RWPE1 (cell line): ENCODE measurements around the gene SUPT4H1.

Experiments
- CTCF ChIA-PET: fragments of 350-600 bp; sonication (Branson Sonifier 250); formaldehyde crosslinking; extraction: SDS; loops from one replicate; lab custom pipeline; 2021; lab: Yijun Ruan, JAX
- POLR2A ChIA-PET: fragments of 400-600 bp; formaldehyde crosslinking; extraction: SDS; loops from one replicate; lab custom pipeline; 2020; ENCODE audit warnings: antibody characterized with exemption; ENCODE audit not compliant: low non-redundant PET; lab: Yijun Ruan, JAX
- DNase-seq: peaks from one replicate; pipeline ENCODE4 v3.0.0; 2012; ENCODE audit warnings: low spot score
- H3K27ac ChIP-seq: fragments of 450-650 bp; 2 replicates; pipeline ENCODE4 v1.5.1; 2017
- CTCF ChIP-seq: fragments of 450-650 bp; conservative IDR thresholded peaks from 2 replicates; pipeline ENCODE4 v1.5.1; 2017; ENCODE audit warnings: low read depth, mild to moderate bottlenecking

The SUPT4H1 gene

DNA sequence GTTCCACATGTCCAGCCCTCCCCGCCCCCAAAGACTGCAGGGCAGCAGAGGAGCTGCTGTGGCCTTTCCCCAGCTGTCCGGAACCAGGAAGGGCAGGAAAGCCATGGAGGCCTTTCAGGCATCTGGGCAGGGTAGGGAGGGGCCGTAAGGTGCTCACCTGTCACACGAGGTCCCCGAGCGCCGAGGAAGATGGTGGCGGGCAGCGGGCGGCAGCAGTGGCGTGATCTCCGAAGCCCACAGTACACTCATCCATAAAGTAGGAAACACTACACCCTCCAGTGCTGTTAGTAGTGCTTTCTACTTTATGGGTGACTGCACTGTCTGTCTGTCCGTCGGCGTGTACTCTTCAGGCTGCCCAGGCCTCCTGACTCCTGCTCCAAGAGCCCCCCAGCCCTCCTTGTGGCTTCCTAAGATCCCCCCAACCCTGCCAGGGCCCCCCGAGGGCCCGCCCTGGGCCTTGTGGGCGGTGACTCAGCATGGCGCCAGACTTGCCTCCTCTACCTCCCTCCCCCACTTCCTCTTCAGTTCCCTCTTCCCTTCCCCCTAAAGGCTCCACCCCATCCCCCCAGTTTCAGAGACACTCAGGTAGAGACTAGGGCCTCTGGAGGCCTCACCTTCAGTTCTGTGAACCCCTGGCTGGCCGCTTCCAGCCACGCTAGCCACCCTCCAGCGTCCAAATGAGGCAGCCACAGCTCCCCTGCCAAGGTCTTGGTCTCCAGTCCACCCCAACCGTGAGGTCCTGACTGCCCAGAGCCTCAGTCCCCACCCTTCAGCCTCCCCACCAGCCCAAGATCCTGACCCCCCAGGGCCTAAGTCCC, 20.8 kb downstream of the SUPT4H1 start:
- CTCF ChIA-PET, result interaction anchor here (0.5 kb wide), 1 partner anchor 1278 kb away, joined by 5 read pairs; no protein-coding TSS in a partner anchor
- POLR2A ChIA-PET, result no interaction called here
- no peak for TF ChIP-seq CTCF
- no peak for DNase-seq
- H3K27ac ChIP-seq, result no peak overlapping the region

- POLR2A ChIA-PET, result no interaction called here
- no peak for DNase-seq
- H3K27ac ChIP-seq, result no peak overlapping the region
- TF ChIP-seq CTCF, result no peak
- CTCF ChIA-PET, result interaction anchor here (0.6 kb wide), 1 partner anchor 25 kb away, joined by 3 read pairs; no protein-coding TSS in a partner anchor
These were observed 21.4 kb downstream of the SUPT4H1 start for GRCh38 chr17:58330538-58330996.

GRCh38 chr17:58329810-58330537, 22.0 kb downstream of the SUPT4H1 start:
- DNase-seq, result no peak
- POLR2A ChIA-PET, result no interaction called here
- CTCF ChIA-PET, result interaction anchor here (0.6 kb wide), 1 partner anchor 25 kb away, joined by 3 read pairs; no protein-coding TSS in a partner anchor
- no peak for TF ChIP-seq CTCF
- H3K27ac ChIP-seq, result no peak overlapping the region

- ChIA-PET CTCF (no interaction called here), POLR2A (no interaction called here)
- no peak overlapping the region for H3K27ac ChIP-seq
- DNase-seq, result no peak
- TF ChIP-seq CTCF, result peak; percentile 29; the same call in 1 of the 2 replicates
These were observed 22.8 kb downstream of the SUPT4H1 start for GRCh38 chr17:58329035-58329809.

DNA sequence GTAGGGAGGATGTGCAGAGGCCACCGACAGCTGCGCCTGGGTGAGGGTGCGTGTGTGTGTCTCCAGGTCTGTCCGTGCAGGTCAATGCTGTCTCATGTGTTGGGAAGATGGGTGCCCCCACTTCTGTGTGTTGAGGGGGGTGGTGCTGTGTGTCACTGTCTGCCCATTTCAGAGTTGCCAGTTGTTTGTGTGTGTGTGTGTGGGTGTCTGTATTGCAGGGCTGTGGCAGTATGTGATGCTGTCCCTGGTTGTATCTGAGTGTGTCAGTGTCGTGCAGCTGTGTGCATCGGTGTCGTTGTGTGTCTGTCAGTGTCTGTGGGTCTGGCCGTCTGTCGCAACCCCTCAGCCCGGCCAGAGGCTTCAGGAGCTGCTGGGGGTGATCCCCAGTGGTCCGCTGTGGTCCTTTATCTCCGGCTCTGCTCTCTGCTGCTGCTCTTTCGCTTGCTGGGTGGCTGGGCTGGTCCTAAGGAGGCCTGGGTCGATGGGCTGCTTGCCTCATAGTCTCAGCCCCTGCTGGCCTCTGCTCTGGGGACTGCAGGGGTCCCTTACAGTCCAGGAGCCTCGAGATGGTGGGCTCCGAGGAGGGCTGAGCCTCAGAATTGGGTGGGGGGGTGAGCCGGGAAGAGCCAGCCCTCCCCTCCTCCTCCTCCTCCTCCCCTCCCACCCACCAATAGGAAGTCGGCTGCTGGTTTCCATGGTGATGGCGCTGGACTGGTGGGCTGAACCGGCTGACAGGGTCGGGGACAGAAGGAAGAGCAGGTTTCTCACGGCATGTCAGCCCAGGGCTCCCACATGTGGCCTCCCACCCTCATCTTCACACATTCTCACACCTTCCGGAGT, 23.6 kb downstream of the SUPT4H1 start, which contains the start of gene TSPOAP1:
Gene TSPOAP1 (minus strand): TSS at position 601 of the 840 bp plus-strand sequence. CDS start 875 bp downstream, outside the sequence.
- POLR2A ChIA-PET, result no interaction called here
- H3K27ac ChIP-seq, result no peak within 1 kb of the TSS
- CTCF ChIA-PET, result interaction anchor here (2.4 kb wide), 1 partner anchor 11 kb away, joined by 14 read pairs; no protein-coding TSS in a partner anchor
- no peak for TF ChIP-seq CTCF
- no peak for DNase-seq
